Measurements from ENCODE around the gene ZGRF1.
"Not testable (repeated sequence)": the region's sequence is repeated elsewhere in the genome, so short reads cannot be mapped to it uniquely, and the experiment has no call there.

The ZGRF1 gene

DNA sequence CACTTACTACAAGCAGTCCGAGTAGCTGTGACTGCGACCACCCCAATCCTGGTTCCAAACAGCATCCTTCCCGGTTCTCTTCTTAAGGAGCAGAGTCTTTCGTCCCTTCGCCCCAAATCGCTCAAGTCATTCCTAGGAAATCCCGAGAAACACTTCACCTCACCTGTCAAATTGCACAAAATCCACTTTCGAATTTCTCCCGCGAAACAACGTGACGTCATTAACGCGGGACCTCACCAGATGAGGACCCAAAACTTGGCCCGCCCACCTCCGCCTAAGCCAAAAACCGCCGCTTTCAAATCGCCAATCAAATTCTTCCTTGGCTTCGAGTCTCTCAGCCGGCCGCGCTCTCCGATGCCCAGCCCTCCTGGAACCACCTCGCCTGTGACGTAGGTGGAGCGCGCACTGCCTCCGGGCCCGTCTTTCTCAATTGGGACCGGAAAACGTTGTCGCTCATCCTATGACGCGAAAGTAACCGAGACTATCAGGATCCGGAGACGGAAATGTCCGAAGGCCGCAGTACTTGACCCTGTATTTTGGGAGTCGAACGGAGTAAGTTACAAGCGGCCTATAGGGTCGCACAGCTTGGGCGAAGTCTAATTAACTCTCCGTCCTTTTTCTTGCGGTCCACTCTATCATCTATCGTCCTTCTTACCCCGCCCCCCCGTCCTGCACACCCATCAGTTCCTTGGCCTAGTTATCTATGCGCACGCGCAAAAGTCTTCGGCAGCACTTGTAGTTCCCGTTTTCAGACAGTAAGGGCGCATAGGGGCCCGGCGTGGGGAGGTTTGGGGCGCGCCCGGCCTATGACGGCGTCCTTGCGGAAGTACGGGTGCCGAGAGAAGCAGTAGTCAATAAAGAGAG is at the start of gene ZGRF1, which contains the start of gene LARP7:
TSS of gene ZGRF1 (minus strand) at position 222 of the 864 bp plus-strand sequence. CDS start 3,733 bp downstream, outside the sequence.
TSS of gene LARP7 (plus strand) at position 456 of the 864 bp plus-strand sequence. CDS start 7,527 bp downstream, outside the sequence.
- DNase-seq: peak; percentile 90

DNA sequence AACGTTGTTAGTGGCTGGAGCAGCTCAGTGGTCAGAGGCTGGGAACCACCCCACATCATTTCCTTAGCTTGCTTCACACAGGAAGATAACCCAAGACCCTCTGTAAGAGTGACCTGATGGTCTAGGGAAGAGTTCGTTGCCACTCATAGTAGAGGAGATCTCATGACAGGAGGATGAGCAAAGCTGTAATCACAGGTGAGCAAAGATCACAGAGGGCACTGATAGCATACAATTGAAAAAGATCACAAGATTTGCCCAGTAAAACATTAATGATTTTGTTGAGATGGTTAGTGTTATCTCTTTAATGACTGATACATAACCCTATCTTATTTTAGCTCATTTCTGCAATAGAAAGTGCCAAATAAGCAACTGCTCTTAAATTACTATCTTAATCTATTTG is 44.3 kb upstream of the ZGRF1 start:
- DNase-seq: no peak

DNA sequence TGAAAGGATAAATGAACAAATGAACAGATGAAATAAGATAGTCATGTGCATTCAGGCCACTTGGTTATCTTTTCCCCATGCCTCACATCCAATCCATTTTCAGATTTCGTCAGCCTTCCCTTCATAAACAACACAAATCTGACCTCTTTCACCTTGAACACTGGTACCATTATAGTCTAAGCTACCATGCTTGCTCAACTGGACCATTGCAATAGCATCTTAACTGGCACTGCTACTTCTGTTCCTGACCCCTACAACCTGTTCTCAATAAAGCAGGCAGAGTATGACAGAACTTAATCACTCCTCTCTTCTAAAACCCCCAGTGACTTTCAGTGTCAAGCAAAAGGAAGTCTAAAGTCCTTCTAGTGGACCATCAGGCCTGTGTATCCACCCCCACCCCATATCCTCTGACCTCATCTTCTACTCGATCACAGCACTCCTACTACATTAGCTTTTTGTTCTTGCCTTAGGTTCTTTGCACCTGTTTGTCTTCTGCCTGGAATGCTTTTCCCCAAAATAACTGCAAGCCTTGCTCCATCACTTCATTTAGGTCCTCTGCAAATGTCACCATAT is 40.9 kb upstream of the ZGRF1 start:
- no peak for DNase-seq

GRCh38 chr4:112674376-112674775 is 37.7 kb upstream of the ZGRF1 start:
- no peak for DNase-seq

- DNase-seq: no peak
Observed at GRCh38 chr4:112673686-112674085, 37.0 kb upstream of the ZGRF1 start.

- no peak for DNase-seq
Observed at GRCh38 chr4:112673076-112673475, 36.4 kb upstream of the ZGRF1 start.

- DNase-seq: no peak
Observed at GRCh38 chr4:112668131-112668530, 31.4 kb upstream of the ZGRF1 start.

- DNase-seq: no peak
Observed at GRCh38 chr4:112664611-112665010, 27.9 kb upstream of the ZGRF1 start.

- DNase-seq: not testable (repeated sequence)
Observed at GRCh38 chr4:112656115-112656514, 19.4 kb upstream of the ZGRF1 start.

GRCh38 chr4:112655270-112655669 is 18.6 kb upstream of the ZGRF1 start:
- no peak for DNase-seq

DNA sequence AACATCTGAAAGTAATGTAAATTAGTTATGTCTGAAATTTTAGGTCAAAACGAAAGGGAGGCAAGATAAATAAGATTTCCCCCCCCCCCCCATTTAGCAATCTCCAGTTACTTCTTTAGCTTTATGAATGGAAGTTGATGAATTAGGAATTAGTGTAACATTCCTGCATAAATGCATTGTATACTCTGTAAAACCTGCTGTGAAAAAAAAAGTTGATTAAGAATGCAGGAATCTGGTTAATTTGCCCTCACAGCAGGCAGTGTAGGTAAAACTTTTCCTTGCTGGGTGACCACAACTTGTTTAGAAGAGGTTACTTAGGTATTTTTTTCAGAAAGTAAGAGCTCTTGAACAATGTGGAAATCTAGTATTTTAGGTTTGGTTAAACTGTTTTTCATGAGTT is 15.5 kb upstream of the ZGRF1 start:
- no peak for DNase-seq

DNA sequence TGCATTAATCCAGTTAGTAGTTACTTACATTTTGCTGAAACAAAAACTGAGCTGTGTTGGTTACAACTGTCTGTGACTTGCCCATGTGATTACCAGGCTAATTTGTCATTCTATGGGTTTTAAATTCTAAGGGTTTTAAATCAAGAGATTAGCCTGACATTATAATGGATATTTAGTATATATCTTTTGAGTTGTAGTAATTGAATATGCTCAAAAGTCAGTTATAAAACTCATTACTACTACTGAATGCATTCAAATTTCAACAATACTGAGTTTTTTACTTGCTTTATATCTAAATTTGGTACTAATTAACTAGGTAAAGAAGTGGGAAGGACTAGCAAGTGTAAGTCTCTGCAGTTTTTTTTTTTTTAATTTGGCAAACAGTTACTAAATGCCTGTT is 14.9 kb upstream of the ZGRF1 start:
- no peak for DNase-seq

DNA sequence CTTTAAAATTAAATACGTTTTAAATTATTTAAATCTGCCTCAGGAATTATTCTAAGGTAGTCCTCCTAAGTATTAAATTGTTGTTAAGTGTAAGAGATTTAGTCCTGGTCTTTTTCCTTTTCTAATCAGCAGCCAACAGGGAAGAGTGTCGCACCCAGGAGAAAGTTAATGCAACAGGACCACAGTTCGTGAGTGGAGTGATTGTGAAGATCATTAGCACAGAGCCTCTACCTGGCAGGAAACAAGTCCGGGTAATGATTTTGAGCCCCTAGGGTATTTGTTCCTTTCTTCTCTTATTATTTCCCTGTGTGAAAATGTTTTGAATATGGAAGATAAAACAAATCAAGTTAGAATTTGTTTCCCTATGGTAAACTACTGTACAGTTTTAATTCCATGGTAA is 13.6 kb upstream of the ZGRF1 start:
- no peak for DNase-seq

- DNase-seq: no peak
Observed at GRCh38 chr4:112649055-112649408, 12.3 kb upstream of the ZGRF1 start.

GRCh38 chr4:112648263-112649054 is 11.8 kb upstream of the ZGRF1 start:
- no peak for DNase-seq

GRCh38 chr4:112647785-112648184 is 11.1 kb upstream of the ZGRF1 start:
- no peak for DNase-seq

DNA sequence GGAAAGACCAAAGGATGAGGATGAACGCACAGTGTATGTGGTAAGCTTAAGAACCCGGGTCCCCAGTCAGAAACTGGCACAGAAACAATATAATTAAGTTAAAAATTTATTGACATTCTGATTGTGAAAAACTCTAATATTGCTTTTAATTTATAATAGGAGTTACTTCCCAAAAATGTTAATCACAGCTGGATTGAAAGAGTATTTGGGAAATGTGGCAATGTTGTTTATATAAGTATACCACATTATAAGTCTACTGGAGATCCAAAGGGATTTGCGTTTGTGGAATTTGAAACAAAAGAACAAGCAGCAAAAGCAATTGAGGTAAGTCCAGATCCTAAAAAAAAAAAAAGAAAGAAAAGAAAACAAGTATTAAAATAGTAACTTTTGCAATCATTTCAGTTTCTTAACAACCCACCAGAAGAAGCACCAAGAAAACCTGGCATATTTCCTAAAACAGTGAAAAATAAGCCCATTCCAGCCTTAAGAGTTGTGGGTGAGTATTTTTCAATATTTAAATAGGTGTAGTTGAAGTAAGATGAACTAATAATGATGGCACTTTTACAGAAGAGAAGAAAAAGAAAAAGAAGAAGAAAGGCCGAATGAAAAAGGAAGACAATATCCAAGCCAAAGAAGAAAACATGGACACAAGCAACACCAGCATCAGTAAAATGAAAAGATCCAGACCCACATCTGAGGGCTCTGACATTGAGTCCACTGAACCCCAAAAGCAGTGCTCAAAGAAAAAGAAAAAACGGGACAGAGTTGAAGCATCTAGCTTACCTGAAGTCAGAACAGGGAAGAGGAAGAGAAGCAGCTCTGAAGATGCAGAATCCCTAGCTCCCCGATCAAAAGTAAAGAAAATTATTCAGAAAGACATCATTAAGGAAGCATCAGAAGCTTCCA is 10.2 kb upstream of the ZGRF1 start:
- DNase-seq: no peak

DNA sequence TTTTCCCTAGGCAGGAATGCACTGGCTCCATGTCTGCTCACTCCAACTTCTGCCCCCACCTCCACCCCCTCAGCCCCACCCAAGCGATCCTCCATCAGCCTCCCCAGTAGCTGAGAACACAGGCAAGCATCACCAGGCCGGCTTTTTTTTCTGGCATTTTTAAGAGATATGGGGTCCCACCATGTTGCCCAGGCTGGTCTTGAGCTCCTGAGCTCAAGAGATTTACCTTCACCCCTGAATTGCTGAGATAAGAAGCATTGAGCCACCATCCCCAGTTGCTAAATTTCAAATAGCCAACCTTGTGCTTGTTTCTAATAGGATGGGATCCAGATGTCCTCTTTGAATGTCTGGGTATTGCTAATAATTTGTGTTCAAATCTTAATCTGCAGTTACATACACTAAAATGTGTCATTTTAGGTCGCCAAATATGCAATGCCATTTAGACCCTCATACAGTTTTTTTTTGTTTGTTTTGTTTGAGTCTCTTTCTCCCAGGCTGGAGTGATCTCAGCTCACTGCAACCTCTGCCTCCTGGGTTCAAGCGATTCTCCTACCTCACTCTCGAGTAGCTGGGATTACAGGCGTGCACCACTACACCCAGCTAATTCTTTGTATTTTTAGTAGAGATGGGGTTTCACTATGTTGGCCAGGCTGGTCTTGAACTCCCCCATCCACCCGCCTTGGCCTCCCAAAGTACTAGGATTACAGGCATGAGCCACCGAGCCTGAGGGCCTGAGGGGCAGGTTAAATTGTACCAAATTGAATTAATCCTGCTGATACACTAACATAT is 9.0 kb upstream of the ZGRF1 start:
- no peak for DNase-seq

GRCh38 chr4:112644595-112645535 is 8.2 kb upstream of the ZGRF1 start:
- DNase-seq: not testable (repeated sequence)

- DNase-seq: no peak
Observed at GRCh38 chr4:112642526-112642925, 5.8 kb upstream of the ZGRF1 start.

GRCh38 chr4:112637552-112637866 is 800 bp upstream of the ZGRF1 start:
- DNase-seq: no peak
